ENCODE data around the gene HRH3.
A peak's percentile ranks its signal among the peaks of the same experiment; 100 is the strongest.

HRH3 gene
- total RNA-seq, result 0 to 0.06 (median 0) reads per million in 9 experiments

GRCh38 chr20:62219992-62220665, at the start of gene HRH3:
Gene HRH3 (minus strand): TSS chr20:62220278. CDS start chr20:62219970, 308 bp downstream.
- Mint-ChIP-seq H3K27ac (peak within 1 kb of the TSS in 1 of 2 donors; percentile 44), H3K9me3 (no peaks in the 10 kb centered on the region), H3K27me3 (peaks cover 39 to 86% of the 10 kb centered on the region in 2 donors), H3K4me3 (peak within 1 kb of the TSS; percentile 64 to 69), H3K4me1 (ENCODE audit: low read depth in 2 of 2) (peaks cover 5 to 6% of the 10 kb centered on the region in 2 donors), H3K36me3 (ENCODE audit: insufficient read depth) (no peaks in the 10 kb centered on the region)
- peak; percentile 11 to 25 (median 24) for DNase-seq
- ATAC-seq (replicated peaks), result peak; percentile 86

GRCh38 chr20:62269871-62270270, 49.8 kb upstream of the HRH3 start:
- no peaks in the 10 kb centered on the region for H3K9me3 Mint-ChIP-seq
- H3K4me1 Mint-ChIP-seq (ENCODE audit: low read depth in 2 of 2), result peaks cover 3 to 5% of the 10 kb centered on the region in 2 donors
- no peak overlapping the region for H3K4me3 Mint-ChIP-seq
- no peaks in the 10 kb centered on the region for H3K27me3 Mint-ChIP-seq
- no peak overlapping the region for H3K27ac Mint-ChIP-seq
- no peak for DNase-seq
- peaks cover 44% of the 10 kb centered on the region for H3K36me3 Mint-ChIP-seq (ENCODE audit: insufficient read depth)
- no peak for ATAC-seq (replicated peaks)

DNA sequence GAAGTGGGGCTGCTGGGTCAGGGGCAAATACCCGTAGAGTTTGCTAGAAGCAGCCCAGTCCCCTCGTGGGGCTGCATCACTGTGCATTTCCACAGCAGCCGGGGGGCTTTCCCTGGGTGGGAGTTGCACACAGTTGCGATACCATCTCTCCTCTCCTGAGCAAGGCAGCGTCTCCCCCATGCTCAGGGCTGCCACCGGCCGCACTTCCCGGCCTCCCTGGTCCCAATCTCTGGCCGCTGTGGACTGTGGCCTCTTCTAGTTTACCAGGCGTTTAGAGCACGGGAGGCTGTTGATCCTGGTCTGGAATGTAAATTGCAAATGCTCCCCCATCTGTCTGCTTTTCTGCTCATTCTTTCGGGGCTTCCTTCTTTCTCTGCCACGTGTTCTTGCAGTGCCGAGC, 49.3 kb upstream of the HRH3 start:
- Mint-ChIP-seq H3K9me3 (no peaks in the 10 kb centered on the region), H3K27me3 (no peaks in the 10 kb centered on the region), H3K4me3 (no peak overlapping the region), H3K27ac (no peak overlapping the region), H3K4me1 (ENCODE audit: low read depth in 2 of 2) (peaks cover 3 to 5% of the 10 kb centered on the region in 2 donors), H3K36me3 (ENCODE audit: insufficient read depth) (peaks cover 45% of the 10 kb centered on the region)
- ATAC-seq (replicated peaks) (no peak), DNase-seq (no peak)

DNA sequence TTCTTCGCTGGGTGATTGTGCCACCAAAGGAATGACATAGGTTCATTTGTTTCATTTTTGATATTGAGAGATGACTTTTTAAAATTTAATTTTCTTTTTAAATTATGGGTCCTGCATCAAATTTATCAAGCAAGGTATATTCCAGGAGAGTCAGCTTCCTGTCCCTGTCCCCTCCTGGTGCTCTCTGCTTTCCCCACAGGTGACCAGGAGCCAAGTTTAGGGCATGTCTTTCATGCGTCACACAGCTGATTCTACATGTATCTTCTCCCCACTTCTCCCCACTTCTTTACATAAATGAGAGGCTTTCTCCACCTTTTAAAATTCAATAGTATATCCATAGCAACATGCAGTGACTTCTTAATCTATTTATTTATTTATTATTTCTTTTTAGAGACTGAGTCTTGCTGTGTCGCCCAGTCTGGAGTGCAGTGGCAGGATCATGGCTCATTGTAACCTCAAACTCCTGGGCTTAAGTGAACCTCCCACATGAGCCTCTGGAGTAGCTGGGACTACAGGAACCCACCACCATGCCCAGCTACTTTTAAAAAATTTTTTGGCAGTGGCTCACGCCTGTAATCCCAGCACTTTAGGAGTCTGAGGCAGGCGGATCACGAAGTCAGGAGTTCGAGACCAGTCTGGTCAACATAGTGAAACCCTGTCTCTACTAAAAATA, 48.3 kb upstream of the HRH3 start:
- Mint-ChIP-seq H3K27ac (no peak overlapping the region), H3K36me3 (ENCODE audit: insufficient read depth) (peaks cover 50% of the 10 kb centered on the region), H3K27me3 (no peaks in the 10 kb centered on the region), H3K4me1 (ENCODE audit: low read depth in 2 of 2) (peaks cover 3 to 6% of the 10 kb centered on the region in 2 donors), H3K9me3 (no peaks in the 10 kb centered on the region), H3K4me3 (no peak overlapping the region)
- DNase-seq (no peak), ATAC-seq (replicated peaks) (no peak)

GRCh38 chr20:62267543-62267942, 47.5 kb upstream of the HRH3 start:
- ATAC-seq (replicated peaks), result no peak
- Mint-ChIP-seq H3K9me3 (no peaks in the 10 kb centered on the region), H3K4me1 (ENCODE audit: low read depth in 2 of 2) (peaks cover 3 to 9% of the 10 kb centered on the region in 2 donors), H3K36me3 (ENCODE audit: insufficient read depth) (peaks cover 43% of the 10 kb centered on the region), H3K4me3 (no peak overlapping the region), H3K27me3 (no peaks in the 10 kb centered on the region), H3K27ac (no peak overlapping the region)
- no peak for DNase-seq

- no peak for ATAC-seq (replicated peaks)
- Mint-ChIP-seq H3K4me3 (no peak overlapping the region), H3K36me3 (ENCODE audit: insufficient read depth) (peaks cover 39% of the 10 kb centered on the region), H3K9me3 (no peaks in the 10 kb centered on the region), H3K27me3 (no peaks in the 10 kb centered on the region), H3K27ac (no peak overlapping the region), H3K4me1 (ENCODE audit: low read depth in 2 of 2) (peaks cover 3 to 11% of the 10 kb centered on the region in 2 donors)
- no peak for DNase-seq
Measured at GRCh38 chr20:62266851-62267250, 46.8 kb upstream of the HRH3 start.

- H3K4me3 Mint-ChIP-seq, result no peak overlapping the region
- DNase-seq (no peak), ATAC-seq (replicated peaks) (no peak)
- H3K36me3 Mint-ChIP-seq (ENCODE audit: insufficient read depth), result peaks cover 42% of the 10 kb centered on the region
- no peak overlapping the region for H3K27ac Mint-ChIP-seq
- H3K27me3 Mint-ChIP-seq, result no peaks in the 10 kb centered on the region
- peaks cover 6 to 11% of the 10 kb centered on the region in 2 donors for H3K4me1 Mint-ChIP-seq (ENCODE audit: low read depth in 2 of 2)
- no peaks in the 10 kb centered on the region for H3K9me3 Mint-ChIP-seq
Measured at GRCh38 chr20:62266340-62266739, 46.3 kb upstream of the HRH3 start.

DNA sequence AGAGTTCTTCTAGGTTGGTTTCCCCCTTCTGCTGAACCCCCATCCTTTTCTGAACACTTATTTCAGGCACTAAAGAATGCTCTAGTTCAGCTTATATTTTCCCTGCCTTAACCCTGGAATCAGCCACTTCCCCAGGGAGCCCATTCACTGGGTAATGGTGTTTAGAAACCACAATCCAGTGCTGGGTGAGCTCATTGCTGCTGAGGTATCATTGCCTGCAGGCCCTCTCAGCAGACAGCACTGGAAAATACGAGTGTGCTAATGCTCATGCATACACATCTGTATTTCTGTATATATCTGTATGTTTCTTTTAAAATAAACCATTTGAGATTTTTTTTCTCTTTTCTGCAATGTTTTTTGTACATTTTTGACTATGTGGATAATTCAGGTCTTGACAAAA, 45.3 kb upstream of the HRH3 start:
- no peak for ATAC-seq (replicated peaks)
- Mint-ChIP-seq H3K4me1 (ENCODE audit: low read depth in 2 of 2) (peaks cover 6 to 12% of the 10 kb centered on the region in 2 donors), H3K27ac (no peak overlapping the region), H3K27me3 (no peaks in the 10 kb centered on the region), H3K4me3 (no peak overlapping the region), H3K9me3 (no peaks in the 10 kb centered on the region), H3K36me3 (ENCODE audit: insufficient read depth) (peaks cover 42% of the 10 kb centered on the region)
- DNase-seq, result no peak

DNA sequence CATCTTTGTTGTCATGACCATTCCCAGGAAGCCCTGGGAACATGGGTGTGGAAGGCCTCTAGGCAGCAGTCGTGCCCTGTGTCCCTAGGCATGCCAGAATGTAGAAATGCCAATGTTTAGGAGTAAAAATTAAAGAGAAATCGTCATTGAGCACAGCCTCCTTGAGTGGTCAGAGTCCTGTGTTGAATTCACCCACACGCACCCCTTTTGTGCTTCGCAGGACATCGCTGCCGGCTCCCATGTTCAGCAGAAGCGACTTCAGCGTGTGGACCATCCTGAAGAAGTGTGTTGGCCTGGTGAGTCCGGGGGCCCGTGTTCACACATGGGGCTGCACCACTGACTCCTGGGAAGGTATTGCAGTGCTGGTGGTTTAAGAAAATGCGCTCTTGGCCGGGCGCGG, 43.3 kb upstream of the HRH3 start:
- ATAC-seq (replicated peaks), result no peak
- H3K4me3 Mint-ChIP-seq, result no peak overlapping the region
- peaks cover 52% of the 10 kb centered on the region for H3K36me3 Mint-ChIP-seq (ENCODE audit: insufficient read depth)

DNA sequence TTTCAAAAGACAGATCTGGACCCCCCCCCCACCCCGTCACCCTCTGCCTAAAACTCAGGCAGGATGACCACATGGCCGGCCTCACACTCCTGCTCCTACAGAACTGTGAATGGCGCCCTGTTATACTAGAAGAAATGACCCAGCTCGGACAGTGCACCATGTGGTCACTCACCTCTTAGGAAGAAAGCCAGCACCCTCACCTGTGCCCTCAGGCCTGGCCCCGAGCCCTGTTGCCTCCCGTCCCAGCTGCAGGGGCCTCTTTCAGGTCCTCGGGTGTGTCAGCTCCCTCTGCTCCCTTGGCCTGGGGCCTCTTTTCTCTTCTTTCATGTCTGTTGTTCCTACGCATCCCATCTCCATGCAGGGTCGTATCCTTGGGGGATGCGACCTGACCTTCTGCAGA, 42.0 kb upstream of the HRH3 start:
- H3K9me3 Mint-ChIP-seq, result no peaks in the 10 kb centered on the region

More for the DNA sequence above, 43.3 kb upstream of the HRH3 start:
- Mint-ChIP-seq H3K9me3 (no peaks in the 10 kb centered on the region), H3K27ac (no peak overlapping the region), H3K4me1 (ENCODE audit: low read depth in 2 of 2) (peaks cover 8 to 13% of the 10 kb centered on the region in 2 donors), H3K27me3 (no peaks in the 10 kb centered on the region)
- no peak for DNase-seq

GRCh38 chr20:62259294-62259565, 39.2 kb upstream of the HRH3 start:
- ATAC-seq (replicated peaks) (no peak), DNase-seq (no peak)
- H3K36me3 Mint-ChIP-seq (ENCODE audit: insufficient read depth), result peaks cover 38% of the 10 kb centered on the region
- no peaks in the 10 kb centered on the region for H3K9me3 Mint-ChIP-seq
- H3K27me3 Mint-ChIP-seq, result no peaks in the 10 kb centered on the region
- H3K27ac Mint-ChIP-seq, result no peak overlapping the region
- H3K4me1 Mint-ChIP-seq (ENCODE audit: low read depth in 2 of 2), result peaks cover 13 to 15% of the 10 kb centered on the region in 2 donors
- H3K4me3 Mint-ChIP-seq, result no peak overlapping the region

More for the DNA sequence above, 42.0 kb upstream of the HRH3 start:
- ATAC-seq (replicated peaks) (no peak), DNase-seq (no peak)
- Mint-ChIP-seq H3K4me1 (ENCODE audit: low read depth in 2 of 2) (peaks cover 12 to 13% of the 10 kb centered on the region in 2 donors), H3K4me3 (no peak overlapping the region), H3K27me3 (no peaks in the 10 kb centered on the region), H3K36me3 (ENCODE audit: insufficient read depth) (peaks cover 53% of the 10 kb centered on the region), H3K27ac (peak overlapping the region in 1 of 2 donors; percentile 41)

DNA sequence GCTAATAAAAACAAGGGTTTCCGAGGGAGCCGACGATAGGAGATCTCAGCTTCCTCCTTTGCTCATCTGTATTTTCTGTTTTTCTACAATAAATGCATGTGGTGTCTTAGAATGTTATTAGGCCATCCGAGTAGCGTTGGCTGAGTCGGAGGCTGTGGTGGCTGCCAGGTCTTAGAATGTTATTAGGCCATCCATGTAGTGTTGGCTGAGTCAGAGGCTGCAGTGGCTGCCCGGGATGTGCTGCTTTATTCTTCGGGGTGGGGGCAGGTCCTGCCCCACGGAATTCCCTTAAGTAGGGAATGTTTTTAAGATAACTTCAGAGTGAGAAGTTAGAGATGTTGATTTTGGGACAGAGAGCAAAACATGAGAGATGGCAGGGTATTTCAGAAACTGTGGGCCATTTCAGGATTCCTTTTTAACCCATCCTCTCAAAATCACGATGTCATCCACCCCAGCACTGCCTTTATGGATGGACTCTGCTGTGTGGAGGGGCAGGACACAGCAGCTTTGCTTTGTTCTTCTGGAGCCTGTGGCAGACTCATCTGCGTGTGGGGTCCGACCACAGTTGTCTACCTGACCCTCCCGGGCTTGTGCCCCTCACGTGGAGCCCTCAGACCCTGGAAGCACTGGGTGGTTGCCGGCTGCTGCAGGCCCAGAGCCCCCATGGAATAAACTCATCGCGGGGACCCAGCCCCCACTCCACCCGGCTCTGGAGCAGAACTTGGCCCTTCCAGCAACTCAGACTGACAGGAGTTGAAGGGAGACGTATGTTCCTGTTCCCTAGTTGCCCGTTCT, 38.6 kb upstream of the HRH3 start:
- peaks cover 17 to 19% of the 10 kb centered on the region in 2 donors for H3K4me1 Mint-ChIP-seq (ENCODE audit: low read depth in 2 of 2)
- no peaks in the 10 kb centered on the region for H3K27me3 Mint-ChIP-seq
- no peak overlapping the region for H3K27ac Mint-ChIP-seq
- H3K9me3 Mint-ChIP-seq, result no peaks in the 10 kb centered on the region
- H3K4me3 Mint-ChIP-seq, result no peak overlapping the region
- DNase-seq, result no peak
- no peak for ATAC-seq (replicated peaks)
- H3K36me3 Mint-ChIP-seq (ENCODE audit: insufficient read depth), result peaks cover 34% of the 10 kb centered on the region

DNA sequence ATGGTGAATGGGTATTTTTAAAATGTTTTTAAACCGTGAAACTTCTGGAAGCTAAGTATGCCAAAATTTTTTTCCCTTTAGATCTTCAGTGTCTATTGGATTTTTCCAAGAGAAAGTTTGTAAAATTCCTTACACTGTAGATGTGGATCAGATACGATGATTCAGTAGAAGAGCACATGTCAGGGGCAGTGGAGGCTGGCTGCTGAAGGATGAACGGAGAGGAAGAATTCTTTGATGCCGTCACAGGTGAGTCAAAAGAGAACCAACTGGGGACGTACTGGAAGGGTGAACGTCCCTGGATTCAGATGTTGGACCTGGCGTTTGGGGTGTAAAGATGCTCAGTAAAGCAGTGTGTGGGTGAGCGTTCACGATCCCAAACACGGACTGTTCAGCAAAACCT, 35.9 kb upstream of the HRH3 start:
- Mint-ChIP-seq H3K4me1 (ENCODE audit: low read depth in 2 of 2) (peaks cover 19 to 26% of the 10 kb centered on the region in 2 donors), H3K9me3 (no peaks in the 10 kb centered on the region), H3K4me3 (no peak overlapping the region), H3K27ac (no peak overlapping the region), H3K36me3 (ENCODE audit: insufficient read depth) (peaks cover 39% of the 10 kb centered on the region), H3K27me3 (no peaks in the 10 kb centered on the region)
- ATAC-seq (replicated peaks) (no peak), DNase-seq (no peak)

Data from effector memory CD8-positive, alpha-beta T cell (primary cell).